Stimulated activated naive B cell treated with anti-CD40 and anti-IgM and Interleukin-4, amounts not matched to agents 10 μg/mL and 1 μg/mL and 100 μg/mL, for 72 hours (primary cell): Measurements from ENCODE around the gene ZNF830.
"Not testable (repeated sequence)": the region's sequence is repeated elsewhere in the genome, so short reads cannot be mapped to it uniquely, and the experiment has no call there.

Source experiments
- ATAC-seq, 2 donors: fragments of 150-1000 bp; cut with Tn5 transposase; replicated peaks; 2 replicates each; pipeline ENCODE4 v1.10.0; 2021; ENCODE audit warnings: moderate library complexity in 1 of 2
- DNase-seq: peaks from one replicate; pipeline ENCODE4 v3.0.0; 2021
- H3K27ac Mint-ChIP-seq: one replicate; pipeline ENCODE4 v1.8.0; 2022; ENCODE audit warnings: mild to moderate bottlenecking, mixed read lengths
- H3K27me3 Mint-ChIP-seq, 2 donors: one replicate each; pipeline ENCODE4 v1.8.0; 2022; ENCODE audit warnings: mixed read lengths in 2 of 2
- H3K36me3 Mint-ChIP-seq, 2 donors: one replicate each; pipeline ENCODE4 v1.8.0; 2022; ENCODE audit warnings: mixed read lengths in 2 of 2, mild to moderate bottlenecking in 1 of 2
- H3K4me1 Mint-ChIP-seq, 2 donors: one replicate each; pipeline ENCODE4 v1.8.0; 2022; ENCODE audit warnings: mixed read lengths in 2 of 2, mild to moderate bottlenecking in 1 of 2
- H3K4me3 Mint-ChIP-seq, 2 donors: one replicate each; pipeline ENCODE4 v1.8.0; 2022; ENCODE audit warnings: mild to moderate bottlenecking in 2 of 2, mixed read lengths in 2 of 2, moderate library complexity in 1 of 2
- H3K9me3 Mint-ChIP-seq, 2 donors: one replicate each; pipeline ENCODE4 v1.8.0; 2022; ENCODE audit warnings: mixed read lengths in 2 of 2, mild to moderate bottlenecking in 1 of 2

ZNF830 gene, protein sequence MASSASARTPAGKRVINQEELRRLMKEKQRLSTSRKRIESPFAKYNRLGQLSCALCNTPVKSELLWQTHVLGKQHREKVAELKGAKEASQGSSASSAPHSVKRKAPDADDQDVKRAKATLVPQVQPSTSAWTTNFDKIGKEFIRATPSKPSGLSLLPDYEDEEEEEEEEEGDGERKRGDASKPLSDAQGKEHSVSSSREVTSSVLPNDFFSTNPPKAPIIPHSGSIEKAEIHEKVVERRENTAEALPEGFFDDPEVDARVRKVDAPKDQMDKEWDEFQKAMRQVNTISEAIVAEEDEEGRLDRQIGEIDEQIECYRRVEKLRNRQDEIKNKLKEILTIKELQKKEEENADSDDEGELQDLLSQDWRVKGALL

GRCh38 chr17:34961093-34961911 lies at the start of gene ZNF830, which contains the start of gene CCT6B:
TSS of gene ZNF830 (plus strand) at chr17:34961540. CDS start at chr17:34961567, 27 bp downstream.
TSS of gene CCT6B (minus strand) at chr17:34961460. CDS start at chr17:34961393, 67 bp downstream.
- Mint-ChIP-seq H3K27ac (peak within 1 kb of the TSS; percentile 99), H3K27me3 (peaks cover 5 to 18% of the 10 kb centered on the region in 2 donors), H3K9me3 (peaks cover 2 to 5% of the 10 kb centered on the region in 2 donors), H3K36me3 (peaks cover 22 to 27% of the 10 kb centered on the region in 2 donors), H3K4me1 (peaks cover 16 to 21% of the 10 kb centered on the region in 2 donors), H3K4me3 (peak within 1 kb of the TSS; percentile 88 to 97)
- peak; percentile 96 to 97 for ATAC-seq
- peak; percentile 87 for DNase-seq

DNA sequence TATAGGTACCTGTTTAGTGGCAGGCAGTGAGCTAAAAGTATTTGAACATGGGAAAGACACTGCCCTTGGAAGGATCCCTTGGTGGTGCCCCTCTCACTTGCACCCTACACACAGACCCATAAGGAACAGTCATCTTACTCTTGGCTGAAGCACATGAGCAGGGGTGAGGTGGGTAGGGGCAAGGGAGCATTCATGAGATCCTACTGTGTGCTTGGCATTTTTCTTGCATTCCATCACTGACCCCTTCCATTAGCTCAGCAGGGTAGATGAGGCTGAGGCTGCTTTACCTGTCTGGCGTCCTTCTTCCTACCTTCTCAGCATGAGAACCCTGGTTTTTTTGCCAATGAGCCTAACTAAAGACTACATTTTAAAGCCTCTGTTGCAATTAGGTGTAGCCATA lies 48.3 kb upstream of the ZNF830 start:
- H3K4me1 Mint-ChIP-seq = peaks cover 3 to 14% of the 10 kb centered on the region in 2 donors
- H3K9me3 Mint-ChIP-seq = no peaks in the 10 kb centered on the region
- H3K36me3 Mint-ChIP-seq = no peaks in the 10 kb centered on the region
- H3K4me3 Mint-ChIP-seq = no peak overlapping the region
- H3K27ac Mint-ChIP-seq = peak overlapping the region; percentile 42
- no peak for DNase-seq
- ATAC-seq = no peak
- peaks cover 8 to 33% of the 10 kb centered on the region in 2 donors for H3K27me3 Mint-ChIP-seq

DNA sequence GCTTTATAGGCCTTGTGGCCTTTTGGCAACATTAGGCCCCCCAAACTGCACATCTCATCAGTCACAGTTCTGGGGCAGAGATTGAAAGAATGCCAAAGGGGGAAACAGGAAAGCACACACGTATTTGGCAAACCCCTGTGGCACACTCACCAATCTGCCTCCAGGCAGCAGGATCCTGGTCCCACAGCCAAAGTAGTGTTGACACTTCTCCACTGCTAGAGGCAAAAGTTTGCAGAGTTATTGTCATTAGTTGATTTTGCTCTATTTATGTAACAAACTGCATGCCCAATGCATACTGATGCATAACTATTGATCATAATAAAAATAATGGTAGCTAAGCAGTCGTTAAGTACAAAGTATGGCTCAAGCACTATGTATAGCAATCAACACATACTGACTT lies 45.2 kb upstream of the ZNF830 start:
- Mint-ChIP-seq H3K27me3 (peaks cover 3 to 20% of the 10 kb centered on the region in 2 donors), H3K27ac (no peak overlapping the region), H3K4me3 (no peak overlapping the region), H3K36me3 (no peaks in the 10 kb centered on the region), H3K4me1 (peaks cover 0 to 8% of the 10 kb centered on the region in 2 donors), H3K9me3 (no peaks in the 10 kb centered on the region)
- DNase-seq (no peak), ATAC-seq (no peak)

GRCh38 chr17:34917381-34917780 lies 44.0 kb upstream of the ZNF830 start:
- peaks cover 0 to 8% of the 10 kb centered on the region in 2 donors for H3K4me1 Mint-ChIP-seq
- no peak overlapping the region for H3K27ac Mint-ChIP-seq
- H3K9me3 Mint-ChIP-seq = no peaks in the 10 kb centered on the region
- no peak for ATAC-seq
- H3K36me3 Mint-ChIP-seq = no peaks in the 10 kb centered on the region
- DNase-seq = no peak
- peaks cover 3 to 14% of the 10 kb centered on the region in 2 donors for H3K27me3 Mint-ChIP-seq
- no peak overlapping the region for H3K4me3 Mint-ChIP-seq

DNA sequence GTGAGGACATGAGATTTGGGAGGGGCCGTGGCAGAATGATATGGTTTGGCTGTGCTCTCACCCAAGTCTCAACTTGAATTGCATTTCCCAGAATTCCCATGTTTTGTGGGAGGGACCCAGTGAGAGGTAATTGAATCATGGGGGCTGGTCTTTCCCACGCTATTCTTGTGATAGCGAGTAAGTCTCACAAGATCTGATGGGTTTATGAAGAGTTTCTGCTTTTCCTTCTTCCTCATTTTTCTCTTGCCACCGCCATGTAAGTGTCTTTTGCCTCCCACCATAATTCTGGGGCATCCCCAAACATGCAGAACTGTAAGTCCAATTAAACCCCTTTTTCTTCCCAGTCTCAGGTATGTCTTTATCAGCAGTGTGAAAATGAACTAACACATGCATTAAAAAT lies 40.7 kb upstream of the ZNF830 start:
- peaks cover 3 to 14% of the 10 kb centered on the region in 2 donors for H3K27me3 Mint-ChIP-seq
- H3K27ac Mint-ChIP-seq = no peak overlapping the region
- H3K9me3 Mint-ChIP-seq = no peaks in the 10 kb centered on the region
- no peak overlapping the region for H3K4me3 Mint-ChIP-seq
- no peaks in the 10 kb centered on the region for H3K4me1 Mint-ChIP-seq
- no peaks in the 10 kb centered on the region for H3K36me3 Mint-ChIP-seq
- DNase-seq = no peak
- no peak for ATAC-seq

DNA sequence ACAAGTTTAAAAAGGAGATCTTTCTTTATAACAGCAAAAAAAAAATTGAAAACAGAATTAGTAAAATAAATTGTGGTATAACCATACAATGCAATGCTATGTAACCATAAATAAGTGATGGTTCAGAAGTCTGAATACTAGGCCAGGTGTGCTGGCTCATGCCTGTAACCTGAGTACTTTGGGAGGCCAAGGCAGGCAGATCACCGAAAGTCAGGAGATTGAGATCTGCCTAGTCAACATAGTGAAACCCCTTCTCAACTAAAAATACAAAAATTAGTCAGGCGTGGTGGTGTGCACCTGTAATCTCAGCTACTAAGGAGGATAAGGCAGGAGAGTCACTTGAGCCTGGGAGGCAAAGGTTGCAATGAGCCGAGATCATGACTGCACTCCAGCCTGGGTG lies 34.7 kb upstream of the ZNF830 start:
- no peak for ATAC-seq
- DNase-seq = no peak
- Mint-ChIP-seq H3K27me3 (peaks cover 0 to 9% of the 10 kb centered on the region in 2 donors), H3K36me3 (peaks cover 3 to 6% of the 10 kb centered on the region in 2 donors), H3K4me1 (no peaks in the 10 kb centered on the region), H3K27ac (no peak overlapping the region), H3K9me3 (no peaks in the 10 kb centered on the region), H3K4me3 (no peak overlapping the region)

- Mint-ChIP-seq H3K36me3 (peaks cover 3 to 6% of the 10 kb centered on the region in 2 donors), H3K27ac (no peak overlapping the region), H3K4me1 (no peaks in the 10 kb centered on the region), H3K27me3 (peaks cover 0 to 9% of the 10 kb centered on the region in 2 donors), H3K9me3 (no peaks in the 10 kb centered on the region), H3K4me3 (no peak overlapping the region)
- no peak for ATAC-seq
- DNase-seq = no peak
Measured at GRCh38 chr17:34930283-34930682, 31.1 kb upstream of the ZNF830 start.

GRCh38 chr17:34950780-34951179 lies 10.6 kb upstream of the ZNF830 start:
- not testable (repeated sequence) for ATAC-seq, H3K36me3 Mint-ChIP-seq, H3K4me3 Mint-ChIP-seq, H3K9me3 Mint-ChIP-seq, H3K27ac Mint-ChIP-seq, H3K4me1 Mint-ChIP-seq, H3K27me3 Mint-ChIP-seq, DNase-seq

DNA sequence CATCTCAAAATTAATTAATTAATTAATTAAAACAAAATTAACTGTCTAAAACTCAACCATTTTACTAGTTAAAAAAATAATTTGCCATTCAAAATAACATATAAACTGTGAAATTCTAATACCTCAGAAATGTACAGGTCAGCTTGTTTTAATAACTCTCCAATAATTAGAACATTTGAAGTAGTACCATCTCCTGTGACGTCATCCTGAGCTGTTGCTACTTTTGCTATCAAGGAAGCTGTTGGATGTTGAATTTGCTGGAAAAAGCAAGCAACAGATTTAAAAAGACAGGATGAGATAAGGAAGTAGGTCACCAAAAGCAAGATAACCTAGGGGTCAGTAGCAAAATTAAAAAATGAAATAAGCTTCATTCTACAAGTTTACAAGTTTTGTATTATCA lies 2.9 kb upstream of the ZNF830 start:
- Mint-ChIP-seq H3K27me3 (peaks cover 7 to 20% of the 10 kb centered on the region in 2 donors), H3K36me3 (peaks cover 8 to 16% of the 10 kb centered on the region in 2 donors), H3K4me3 (no peak overlapping the region), H3K4me1 (peaks cover 12 to 15% of the 10 kb centered on the region in 2 donors), H3K27ac (no peak overlapping the region), H3K9me3 (peaks cover 2 to 5% of the 10 kb centered on the region in 2 donors)
- ATAC-seq (no peak), DNase-seq (no peak)

DNA sequence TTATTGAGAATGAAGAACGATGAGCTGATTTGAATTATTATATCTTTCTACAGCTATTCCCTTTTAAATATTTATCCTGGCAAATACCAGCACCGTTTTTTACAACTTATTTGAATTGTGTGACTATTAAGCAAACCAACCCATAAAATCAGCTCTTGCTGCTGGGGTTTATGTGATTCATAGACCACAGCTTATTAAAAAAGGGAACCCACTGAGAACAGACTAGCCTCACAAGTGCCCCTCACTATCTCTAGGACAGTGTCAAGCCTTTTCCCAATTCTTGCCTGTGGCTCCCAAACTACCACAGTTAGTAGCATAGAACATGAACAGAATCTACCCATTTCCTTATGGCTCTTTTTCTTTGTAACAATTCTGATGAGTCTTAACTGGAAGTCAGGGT lies 12.8 kb downstream of the ZNF830 start:
- H3K27ac Mint-ChIP-seq = no peak overlapping the region
- H3K36me3 Mint-ChIP-seq = peaks cover 4 to 11% of the 10 kb centered on the region in 2 donors
- peaks cover under 1% of the 10 kb centered on the region in 2 donors for H3K4me1 Mint-ChIP-seq
- ATAC-seq (no peak), DNase-seq (no peak)
- H3K27me3 Mint-ChIP-seq = no peaks in the 10 kb centered on the region
- no peaks in the 10 kb centered on the region for H3K9me3 Mint-ChIP-seq
- no peak overlapping the region for H3K4me3 Mint-ChIP-seq

- Mint-ChIP-seq H3K36me3 (peaks cover 0 to 7% of the 10 kb centered on the region in 2 donors), H3K27ac (no peak overlapping the region), H3K4me1 (peaks cover 8 to 10% of the 10 kb centered on the region in 2 donors), H3K9me3 (no peaks in the 10 kb centered on the region), H3K27me3 (no peaks in the 10 kb centered on the region), H3K4me3 (no peak overlapping the region)
- ATAC-seq (no peak), DNase-seq (no peak)
Measured at GRCh38 chr17:34974794-34975785, 13.8 kb downstream of the ZNF830 start.

- DNase-seq = no peak
- Mint-ChIP-seq H3K27ac (no peak overlapping the region), H3K27me3 (no peaks in the 10 kb centered on the region), H3K9me3 (no peaks in the 10 kb centered on the region), H3K4me3 (peak overlapping the region in 1 of 2 donors; percentile 99), H3K36me3 (peaks cover 12 to 15% of the 10 kb centered on the region in 2 donors), H3K4me1 (peaks cover 25 to 41% of the 10 kb centered on the region in 2 donors)
- no peak for ATAC-seq
Measured at GRCh38 chr17:34979153-34979552, 17.8 kb downstream of the ZNF830 start.

GRCh38 chr17:34979650-34980352 lies 18.5 kb downstream of the ZNF830 start:
- Mint-ChIP-seq H3K4me3 (peak overlapping the region; percentile 98 to 99), H3K27me3 (no peaks in the 10 kb centered on the region), H3K9me3 (no peaks in the 10 kb centered on the region), H3K4me1 (peaks cover 25 to 47% of the 10 kb centered on the region in 2 donors), H3K27ac (peak overlapping the region; percentile 99), H3K36me3 (peaks cover 14 to 15% of the 10 kb centered on the region in 2 donors)
- ATAC-seq (no peak), DNase-seq (no peak)
